ENCODE measurements around the gene SFXN5.

GRCh38 chr2:72955228-72956049 is 116.1 kb downstream of the SFXN5 start:
- TF ChIP-seq CTCF (IDR thresholded peaks at IDR 0.05; ENCODE audit: extremely low read depth in 1 of 2, insufficient read depth in 1 of 2, low read depth in 1 of 2, low read length in 2 of 2) (no peak), POLR2A (IDR thresholded peaks at IDR 0.05; ENCODE audit: low read depth, low read length) (no peak), EZH2 (IDR thresholded peaks at IDR 0.05; ENCODE audit: borderline replicate concordance, low read depth, low read length, severe bottlenecking) (no peak)
